Progenitor cell of endocrine pancreas (in vitro differentiated cells): ENCODE data around the gene SLC7A7. TPM values are rescaled to one million over a fixed set of nuclear protein-coding genes. Genes with fewer than 3 reads are reported as not detected.
A peak's percentile ranks its signal among the peaks of the same experiment; 100 is the strongest.
"Not testable (repeated sequence)": the region's sequence is repeated elsewhere in the genome, so short reads cannot be mapped to it uniquely, and the experiment has no call there.

Experiments
- DNase-seq: peaks from one replicate; pipeline ENCODE4 v3.0.0; 2021; ENCODE audit warnings: low spot score; ENCODE audit not compliant: unreplicated experiment
- H3K27ac Mint-ChIP-seq: 2 replicates; pipeline ENCODE4 v1.8.0; 2021; ENCODE audit warnings: mild to moderate bottlenecking, moderate library complexity, mixed read lengths
- H3K27me3 Mint-ChIP-seq: 2 replicates; pipeline ENCODE4 v1.8.0; 2021; ENCODE audit warnings: mixed read lengths
- H3K36me3 Mint-ChIP-seq: 2 replicates; pipeline ENCODE4 v1.8.0; 2022; ENCODE audit warnings: mixed read lengths; ENCODE audit not compliant: insufficient read depth
- H3K4me1 Mint-ChIP-seq: 2 replicates; pipeline ENCODE4 v1.8.0; 2021; ENCODE audit warnings: low read depth, mixed read lengths
- H3K4me3 Mint-ChIP-seq: 2 replicates; pipeline ENCODE4 v1.8.0; 2021; ENCODE audit warnings: low read depth, mild to moderate bottlenecking, moderate library complexity, mixed read lengths
- H3K9me3 Mint-ChIP-seq: 2 replicates; pipeline ENCODE4 v1.8.0; 2021; ENCODE audit warnings: low read depth, mixed read lengths
- total RNA-seq: library from RNA; stranded (reverse); gene quantifications from 2 replicates; pipeline ENCODE4 v1.2.1, GENCODE V29; 2021
- TF ChIP-seq, protein P1 (sequence below): fragments of 200-600 bp; sonication (generic); IDR thresholded peaks from one replicate; pipeline ENCODE4 v1.5.0; 2021; ENCODE audit warnings: antibody characterized with exemption, mild to moderate bottlenecking; ENCODE audit not compliant: unreplicated experiment

Gene SLC7A7
- total RNA-seq, 1 donor from 2014 or later, result 6.7 TPM

DNA sequence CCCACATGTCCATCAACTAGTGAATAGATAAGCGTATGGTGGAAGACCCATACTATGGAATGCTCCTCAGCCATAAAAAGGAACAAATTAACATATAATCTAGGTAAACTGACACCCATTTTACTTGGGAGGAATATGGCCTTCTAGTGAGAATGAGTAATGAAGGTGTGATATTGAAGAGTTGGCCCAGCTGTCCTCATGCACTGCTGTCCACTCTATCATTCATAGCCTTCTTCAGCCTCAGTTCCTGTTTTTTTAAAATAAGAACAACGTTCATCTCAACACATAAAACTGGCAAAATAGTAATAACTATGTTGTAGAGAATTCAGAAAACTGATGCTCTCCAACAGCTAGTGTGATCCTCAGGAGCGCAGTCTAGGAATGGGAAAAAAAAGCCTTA is 75.2 kb downstream of the SLC7A7 start:
- H3K9me3 Mint-ChIP-seq, result peaks cover 6% of the 10 kb centered on the region
- H3K4me1 Mint-ChIP-seq, result peaks cover 10% of the 10 kb centered on the region
- no peak overlapping the region for H3K4me3 Mint-ChIP-seq
- TF ChIP-seq, protein P1, sequence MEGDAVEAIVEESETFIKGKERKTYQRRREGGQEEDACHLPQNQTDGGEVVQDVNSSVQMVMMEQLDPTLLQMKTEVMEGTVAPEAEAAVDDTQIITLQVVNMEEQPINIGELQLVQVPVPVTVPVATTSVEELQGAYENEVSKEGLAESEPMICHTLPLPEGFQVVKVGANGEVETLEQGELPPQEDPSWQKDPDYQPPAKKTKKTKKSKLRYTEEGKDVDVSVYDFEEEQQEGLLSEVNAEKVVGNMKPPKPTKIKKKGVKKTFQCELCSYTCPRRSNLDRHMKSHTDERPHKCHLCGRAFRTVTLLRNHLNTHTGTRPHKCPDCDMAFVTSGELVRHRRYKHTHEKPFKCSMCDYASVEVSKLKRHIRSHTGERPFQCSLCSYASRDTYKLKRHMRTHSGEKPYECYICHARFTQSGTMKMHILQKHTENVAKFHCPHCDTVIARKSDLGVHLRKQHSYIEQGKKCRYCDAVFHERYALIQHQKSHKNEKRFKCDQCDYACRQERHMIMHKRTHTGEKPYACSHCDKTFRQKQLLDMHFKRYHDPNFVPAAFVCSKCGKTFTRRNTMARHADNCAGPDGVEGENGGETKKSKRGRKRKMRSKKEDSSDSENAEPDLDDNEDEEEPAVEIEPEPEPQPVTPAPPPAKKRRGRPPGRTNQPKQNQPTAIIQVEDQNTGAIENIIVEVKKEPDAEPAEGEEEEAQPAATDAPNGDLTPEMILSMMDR, result no peak
- no peaks in the 10 kb centered on the region for H3K36me3 Mint-ChIP-seq
- H3K27ac Mint-ChIP-seq, result no peak overlapping the region
- DNase-seq, result no peak
- no peaks in the 10 kb centered on the region for H3K27me3 Mint-ChIP-seq

DNA sequence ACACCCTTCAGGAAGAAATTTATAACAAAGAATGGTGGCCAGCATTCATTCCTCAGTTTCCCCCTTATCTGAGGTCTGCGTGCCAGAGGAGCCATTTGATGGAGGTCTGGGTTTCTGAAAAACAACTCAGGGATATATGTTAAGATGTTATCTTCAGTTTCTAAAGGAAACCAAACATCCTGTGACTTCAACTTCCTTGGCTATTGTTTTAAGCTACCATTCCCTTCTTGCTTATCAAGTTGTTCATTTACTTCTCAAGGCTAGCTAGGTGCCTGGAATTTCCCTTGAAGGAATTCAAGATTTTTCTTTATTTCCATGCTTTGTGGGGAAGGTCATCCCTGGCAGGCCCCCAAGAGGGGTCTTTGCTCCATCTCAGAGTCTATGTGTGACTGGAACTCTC is 75.8 kb downstream of the SLC7A7 start:
- DNase-seq, result no peak
- Mint-ChIP-seq H3K27me3 (no peaks in the 10 kb centered on the region), H3K9me3 (peaks cover 6% of the 10 kb centered on the region), H3K27ac (no peak overlapping the region), H3K4me1 (peaks cover 10% of the 10 kb centered on the region), H3K4me3 (no peak overlapping the region), H3K36me3 (no peaks in the 10 kb centered on the region)
- TF ChIP-seq, protein P1, result no peak

DNA sequence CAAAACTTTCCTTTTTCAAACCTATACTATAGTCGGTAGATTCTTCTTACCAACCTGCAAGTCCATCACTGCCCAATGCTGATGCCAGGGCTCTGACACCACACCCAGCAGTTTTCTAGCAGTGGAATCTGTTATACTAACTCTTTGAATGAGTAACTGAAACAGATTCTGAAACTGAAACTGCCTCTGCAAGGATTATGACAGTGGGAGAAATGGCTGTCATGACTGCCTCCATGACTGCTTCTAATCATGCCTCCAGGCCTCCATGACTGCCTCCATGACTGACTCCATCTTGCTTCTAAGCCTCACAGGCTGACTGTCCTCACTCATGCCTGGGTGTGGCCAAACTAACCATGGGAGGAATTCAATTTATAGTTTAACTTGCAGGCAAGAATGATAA is 78.2 kb downstream of the SLC7A7 start:
- H3K4me1 Mint-ChIP-seq, result peaks cover 10% of the 10 kb centered on the region
- peaks cover 6% of the 10 kb centered on the region for H3K9me3 Mint-ChIP-seq
- H3K36me3 Mint-ChIP-seq, result no peaks in the 10 kb centered on the region
- no peak for DNase-seq
- no peaks in the 10 kb centered on the region for H3K27me3 Mint-ChIP-seq
- H3K4me3 Mint-ChIP-seq, result no peak overlapping the region
- no peak overlapping the region for H3K27ac Mint-ChIP-seq
- TF ChIP-seq, protein P1, result no peak

DNA sequence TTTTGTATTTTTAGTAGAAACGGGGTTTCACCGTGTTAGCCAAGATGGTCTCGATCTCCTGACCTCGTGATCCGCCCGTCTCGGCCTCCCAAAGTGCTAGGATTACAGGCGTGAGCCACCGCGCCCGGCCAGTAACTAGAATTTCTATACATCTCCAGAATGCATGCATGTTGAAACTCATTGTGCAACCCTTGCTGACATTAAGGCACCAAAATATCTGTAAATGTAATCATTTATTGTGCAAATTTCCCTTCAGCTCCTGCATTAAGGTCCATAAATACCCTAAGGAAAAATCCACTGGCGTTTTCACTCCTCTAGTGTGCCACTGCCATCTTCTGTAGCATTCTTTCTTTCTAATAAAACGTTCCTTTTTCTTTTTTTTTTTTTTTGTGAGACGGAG is 78.9 kb downstream of the SLC7A7 start:
- H3K27me3 Mint-ChIP-seq, H3K36me3 Mint-ChIP-seq, H3K4me3 Mint-ChIP-seq, H3K27ac Mint-ChIP-seq, DNase-seq, H3K4me1 Mint-ChIP-seq, H3K9me3 Mint-ChIP-seq: not testable (repeated sequence)

DNA sequence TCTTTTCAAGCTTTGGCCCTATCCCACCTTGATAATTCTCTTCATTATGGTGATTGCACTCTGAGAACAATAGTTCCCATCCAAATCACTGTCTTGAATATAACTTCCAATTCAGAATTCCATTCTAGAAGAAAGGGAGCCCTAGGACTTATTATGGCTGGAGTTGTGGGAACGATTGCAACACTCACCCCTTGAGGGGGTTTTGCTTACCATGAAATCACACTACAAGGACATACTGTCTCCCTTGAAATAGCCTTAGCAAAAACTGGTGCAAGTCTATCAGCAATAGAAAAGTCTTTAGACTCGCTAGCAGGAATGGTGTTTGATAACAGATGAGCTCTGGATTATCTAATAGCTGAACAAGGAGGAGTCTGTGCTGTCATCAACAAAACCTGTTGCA is 80.1 kb downstream of the SLC7A7 start:
- TF ChIP-seq, protein P1, result no peak
- no peak for DNase-seq
- peaks cover 3% of the 10 kb centered on the region for H3K27me3 Mint-ChIP-seq
- peaks cover 6% of the 10 kb centered on the region for H3K9me3 Mint-ChIP-seq
- peaks cover 10% of the 10 kb centered on the region for H3K4me1 Mint-ChIP-seq
- no peak overlapping the region for H3K27ac Mint-ChIP-seq
- H3K4me3 Mint-ChIP-seq, result no peak overlapping the region
- no peaks in the 10 kb centered on the region for H3K36me3 Mint-ChIP-seq

DNA sequence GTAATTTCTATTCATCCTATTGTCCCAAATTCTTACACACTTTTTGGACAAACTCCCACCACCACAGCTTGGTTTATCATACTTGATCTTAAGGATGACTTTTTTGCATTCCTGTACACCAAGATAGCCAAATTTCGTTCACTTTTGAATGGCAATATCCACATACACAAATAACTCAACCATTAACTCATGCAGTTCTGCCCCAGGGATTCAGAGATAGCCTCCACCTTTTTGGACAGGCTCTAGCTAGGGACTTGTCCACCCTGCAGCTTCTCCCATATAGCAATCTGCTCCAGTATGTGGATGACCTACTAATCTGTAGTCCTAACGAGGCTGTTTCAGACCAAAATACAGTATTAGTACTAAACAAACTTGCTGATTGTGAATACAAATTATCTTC is 81.4 kb downstream of the SLC7A7 start:
- Mint-ChIP-seq H3K9me3 (peaks cover 6% of the 10 kb centered on the region), H3K4me3 (no peak overlapping the region), H3K36me3 (no peaks in the 10 kb centered on the region), H3K27me3 (peaks cover 3% of the 10 kb centered on the region), H3K4me1 (peaks cover 2% of the 10 kb centered on the region), H3K27ac (peak overlapping the region; percentile 36)
- TF ChIP-seq, protein P1, result no peak
- no peak for DNase-seq

DNA sequence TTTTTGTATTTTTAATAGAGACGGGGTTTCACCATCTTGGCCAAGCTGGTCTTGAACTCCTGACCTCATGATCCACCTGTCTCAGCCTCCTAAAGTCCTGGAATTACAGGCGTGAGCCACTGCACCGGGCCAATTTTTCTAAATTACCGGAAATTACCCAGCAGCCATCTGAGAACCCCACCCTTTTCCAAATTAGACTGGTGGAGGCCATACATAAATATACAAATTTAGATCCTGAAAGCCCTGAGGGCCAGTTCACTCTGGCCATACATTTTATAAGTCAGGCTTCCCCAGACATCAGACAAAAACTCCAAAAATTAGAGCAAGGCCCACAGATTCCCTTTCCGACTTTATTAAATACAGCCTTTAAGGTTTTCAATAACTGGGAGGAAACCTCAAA is 83.2 kb downstream of the SLC7A7 start:
- not testable (repeated sequence) for H3K27ac Mint-ChIP-seq, H3K4me3 Mint-ChIP-seq, DNase-seq, H3K9me3 Mint-ChIP-seq, H3K4me1 Mint-ChIP-seq, H3K36me3 Mint-ChIP-seq, H3K27me3 Mint-ChIP-seq
